ENCODE data around the gene EREG. TPM values are rescaled to one million over a fixed set of nuclear protein-coding genes. Genes with fewer than 3 reads are reported as not detected.

The EREG gene
- total RNA-seq, 1 experiment from 2014 or later, result not detected

- H3K27me3 ChIP-seq (ENCODE audit: insufficient read depth, low read length), result no peaks in the 10 kb centered on the region
- no peak overlapping the region for H3K27ac ChIP-seq (ENCODE audit: insufficient read length, low read depth, low read length)
- no peak overlapping the region for H2BK15ac ChIP-seq (ENCODE audit: low read depth, low read length)
- no peaks in the 10 kb centered on the region for H3K4me1 ChIP-seq (ENCODE audit: insufficient read depth, low read length)
- no CpG with 5 or more reads among the region's 3 CpGs for WGBS (ENCODE audit: extremely low coverage, insufficient read length, low lambda C conversion rate)
- H3K79me1 ChIP-seq (ENCODE audit: insufficient read depth, low read depth, low read length, poor library complexity, severe bottlenecking), result no peaks in the 10 kb centered on the region
- H3K14ac ChIP-seq (ENCODE audit: insufficient read depth, low read length), result no peak overlapping the region
- no peak overlapping the region for H2AK5ac ChIP-seq (ENCODE audit: insufficient read length, low read length)
- no peak for TF ChIP-seq CTCF (conservative IDR thresholded peaks at IDR 0.05)
- H2BK12ac ChIP-seq (ENCODE audit: insufficient read length, low read depth, low read length), result no peak overlapping the region
- Mint-ChIP-seq H3K36me3 (ENCODE audit: insufficient read depth in 1 of 3, low read depth in 3 of 3) (peaks cover 0 to 4% (median 0%) of the 10 kb centered on the region in 3 experiments; a peak in 1 of 7 replicates), H3K27me3 (ENCODE audit: low read depth) (no peaks in the 10 kb centered on the region), H3K4me1 (peaks cover 15 to 16% of the 10 kb centered on the region in 2 experiments), H3K27ac (no peak overlapping the region), H3K9me3 (peaks cover 0 to 5% of the 10 kb centered on the region in 2 experiments; a peak in 1 of 5 replicates), H3K4me3 (no peak overlapping the region)
- DNase-seq, result no peak
- H4K20me1 ChIP-seq (ENCODE audit: control insufficient read depth, insufficient read depth, insufficient read length), result no peaks in the 10 kb centered on the region
- no peak overlapping the region for H3K23ac ChIP-seq (ENCODE audit: insufficient read length, low read depth, low read length)
- no peaks in the 10 kb centered on the region for H3K9me3 ChIP-seq (ENCODE audit: control insufficient read depth, low read depth, low read length)
- no peak overlapping the region for H3K18ac ChIP-seq (ENCODE audit: insufficient read length, low read depth, low read length)
- H4K5ac ChIP-seq (ENCODE audit: insufficient read length, low read depth, low read length), result no peak overlapping the region
- no peak overlapping the region for H3K9ac ChIP-seq (ENCODE audit: extremely low read depth, insufficient read length, low read length)
- no peak overlapping the region for H3K56ac ChIP-seq (ENCODE audit: insufficient read length, low read depth, low read length)
- no peak overlapping the region for H3K4ac ChIP-seq (ENCODE audit: low read depth, low read length)
- no peak overlapping the region for H3T11ph ChIP-seq (ENCODE audit: low read length)
- H2AFZ ChIP-seq (ENCODE audit: low read length), result no peak overlapping the region
- H3K4me2 ChIP-seq (ENCODE audit: insufficient read depth, insufficient read length, low read length), result no peak overlapping the region
- H3K79me2 ChIP-seq (ENCODE audit: insufficient read depth, low read length), result no peaks in the 10 kb centered on the region
- H2BK120ac ChIP-seq (ENCODE audit: low read depth, low read length, poor library complexity, severe bottlenecking), result no peak overlapping the region
- no peak overlapping the region for H2BK20ac ChIP-seq (ENCODE audit: low read depth, low read length, poor library complexity, severe bottlenecking)
- no peak overlapping the region for H2BK5ac ChIP-seq (ENCODE audit: insufficient read length, low read length)
- H3K23me2 ChIP-seq (ENCODE audit: insufficient read length, low read depth, low read length, poor library complexity, severe bottlenecking), result no peaks in the 10 kb centered on the region
- no peak overlapping the region for H4K91ac ChIP-seq (ENCODE audit: insufficient read length, low read depth, low read length)
- no peak overlapping the region for H4K8ac ChIP-seq (replicated peaks; ENCODE audit: insufficient read length, low read depth, low read length)
These were observed 37.2 kb upstream of the EREG start for GRCh38 chr4:74327762-74328161.
